NK-92 treated with Interleukin-12 subunit alpha and Interleukin-12 subunit beta, amount 100 ng/mL, for 24 hours (cell line): ENCODE data around the gene PRDM15.
A peak's percentile ranks its signal among the peaks of the same experiment; 100 is the strongest.

ENCODE experiments used
- DNase-seq: peaks from one replicate; lab custom pipeline; 2025; lab: John Stamatoyannopoulos, UW

The PRDM15 gene

GRCh38 chr21:41908829-41909228 is 29.7 kb upstream of the PRDM15 start:
- no peak for DNase-seq

GRCh38 chr21:41907496-41908258 is 28.5 kb upstream of the PRDM15 start:
- no peak for DNase-seq

GRCh38 chr21:41906770-41907169 is 27.6 kb upstream of the PRDM15 start:
- no peak for DNase-seq

GRCh38 chr21:41903559-41904351 is 24.6 kb upstream of the PRDM15 start:
- DNase-seq = peak; percentile 25

- no peak for DNase-seq
Measured at GRCh38 chr21:41902946-41903345, 23.8 kb upstream of the PRDM15 start.

- DNase-seq = no peak
Measured at GRCh38 chr21:41901782-41902181, 22.6 kb upstream of the PRDM15 start.

- no peak for DNase-seq
Measured at GRCh38 chr21:41901099-41901498, 22.0 kb upstream of the PRDM15 start.

- DNase-seq = no peak
Measured at GRCh38 chr21:41900401-41900800, 21.3 kb upstream of the PRDM15 start.

GRCh38 chr21:41899426-41900202 is 20.5 kb upstream of the PRDM15 start:
- DNase-seq = peak; percentile 62

GRCh38 chr21:41898998-41899397 is 19.9 kb upstream of the PRDM15 start:
- DNase-seq = no peak

GRCh38 chr21:41897700-41898099 is 18.6 kb upstream of the PRDM15 start:
- DNase-seq = no peak

- DNase-seq = no peak
Measured at GRCh38 chr21:41897047-41897669, 18.0 kb upstream of the PRDM15 start.

DNA sequence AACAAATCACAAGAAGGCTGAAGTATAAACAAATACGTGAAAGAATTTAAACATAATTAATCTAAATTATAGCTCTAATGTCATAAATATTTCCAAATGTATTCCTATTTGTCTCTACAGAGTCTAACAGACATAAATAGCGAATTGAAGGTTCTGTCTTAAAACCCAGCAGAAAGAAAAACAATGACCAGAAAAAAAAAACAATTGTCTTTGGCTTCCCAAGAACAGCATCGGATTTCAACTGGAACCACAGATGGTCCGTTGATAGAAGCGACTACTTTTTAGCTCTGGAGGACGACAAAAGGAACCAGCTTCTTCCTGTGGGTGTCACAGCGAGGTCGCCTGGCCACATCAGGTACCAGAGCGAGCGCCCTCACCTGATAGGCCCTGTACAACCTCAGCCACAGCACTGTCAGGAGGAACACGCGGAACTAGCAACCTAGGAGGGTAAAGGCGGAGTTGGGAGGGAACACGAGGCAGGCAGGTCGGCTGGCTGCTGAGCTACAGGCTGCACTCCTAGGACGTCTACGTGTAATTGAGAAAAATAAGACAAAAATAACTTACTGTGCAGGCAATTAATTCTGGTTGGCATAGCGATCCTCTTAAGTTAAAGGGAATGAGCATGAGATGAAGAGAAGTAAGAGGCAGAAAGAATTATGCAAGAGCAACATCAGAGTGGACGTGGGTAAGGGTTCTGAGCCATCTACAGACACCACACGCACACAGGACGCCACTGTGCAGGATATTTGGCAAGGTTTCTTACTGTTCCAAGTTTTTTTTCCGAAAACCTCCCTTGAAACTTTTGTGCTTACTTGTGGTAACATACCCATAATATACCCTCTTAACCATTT is 16.7 kb upstream of the PRDM15 start:
- DNase-seq = no peak

GRCh38 chr21:41894922-41895557 is 15.9 kb upstream of the PRDM15 start:
- no peak for DNase-seq

DNA sequence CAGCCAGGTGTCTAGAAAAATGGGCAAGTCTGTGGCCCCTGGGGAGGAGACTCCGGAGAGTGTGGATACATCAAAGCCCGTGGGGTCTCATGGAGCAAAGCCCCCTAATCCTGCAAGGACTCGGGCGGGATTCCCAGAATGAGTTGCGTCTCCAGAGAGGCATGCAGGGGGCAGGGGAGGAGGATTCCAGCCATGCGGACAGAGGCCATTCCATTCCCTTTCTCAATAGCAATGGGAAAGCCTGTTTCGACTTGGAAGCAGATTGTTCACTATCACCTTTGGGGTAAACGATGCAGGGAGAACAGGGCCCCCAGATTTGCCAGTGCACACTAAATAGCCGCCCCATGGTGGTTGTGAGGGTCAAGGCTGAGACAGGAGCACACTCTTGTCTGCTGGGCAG is 15.4 kb upstream of the PRDM15 start:
- DNase-seq = no peak

DNA sequence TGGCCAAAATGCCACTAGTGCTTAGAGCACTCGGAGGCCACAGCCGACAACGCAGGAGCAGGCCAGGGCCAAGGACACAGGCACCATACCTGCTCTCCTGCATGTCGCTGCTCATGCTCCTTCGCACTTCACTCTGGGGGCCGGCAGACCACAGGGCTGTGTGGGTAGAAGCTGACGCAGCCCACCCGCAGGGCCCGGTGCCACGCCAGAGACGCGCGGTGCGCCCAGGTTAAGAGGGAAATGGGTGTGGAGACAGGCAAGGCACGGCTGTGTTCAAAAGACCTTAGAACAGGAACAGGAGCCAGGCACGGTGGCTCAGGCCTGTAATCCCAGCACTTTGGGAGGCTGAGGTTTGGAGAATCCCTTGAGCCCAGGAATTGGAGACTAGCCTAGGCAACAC is 13.6 kb upstream of the PRDM15 start:
- no peak for DNase-seq

GRCh38 chr21:41891132-41891531 is 12.0 kb upstream of the PRDM15 start:
- no peak for DNase-seq

DNA sequence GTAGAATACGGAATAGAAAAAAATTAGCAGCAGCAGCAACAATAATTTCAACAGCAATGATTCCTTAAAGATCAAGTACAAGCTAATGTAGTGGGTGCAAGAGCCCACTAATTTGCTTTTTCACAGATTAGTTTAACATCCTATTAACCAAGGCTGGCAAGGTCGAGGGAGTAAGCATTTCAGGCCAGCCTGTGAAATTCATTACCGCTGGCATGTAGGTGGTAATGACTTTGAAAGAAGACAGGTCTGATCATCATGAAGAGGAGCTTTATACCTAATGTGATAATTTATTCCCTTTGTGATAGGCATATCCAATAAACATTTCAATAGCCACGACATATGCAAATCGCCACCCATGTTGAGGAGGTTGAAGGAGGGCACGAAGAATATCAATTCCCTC is 11.2 kb upstream of the PRDM15 start:
- DNase-seq = no peak

- no peak for DNase-seq
Measured at GRCh38 chr21:41888749-41889376, 9.7 kb upstream of the PRDM15 start.

DNA sequence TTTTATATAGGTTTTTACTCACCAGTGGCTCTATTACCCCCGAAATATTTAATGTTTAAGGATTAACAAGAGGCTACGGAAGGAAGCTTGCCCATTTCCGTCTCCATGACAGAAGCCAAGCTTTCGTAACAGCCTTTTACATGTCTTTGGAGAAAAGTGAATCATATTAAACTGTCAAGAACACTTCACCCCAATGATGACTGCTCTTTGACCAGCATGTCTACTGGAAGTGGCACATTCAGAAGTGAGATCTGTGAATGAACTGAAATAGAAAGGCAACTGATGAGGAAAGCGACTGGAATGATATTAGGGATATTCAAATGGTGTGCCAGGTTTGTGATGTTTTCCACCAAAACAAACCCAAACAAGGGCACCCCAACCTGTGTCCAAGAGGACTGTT is 8.5 kb upstream of the PRDM15 start:
- no peak for DNase-seq
